Central memory CD8-positive, alpha-beta T cell (primary cell): ENCODE data around the gene TENT4B.
"Not testable (repeated sequence)": the region's sequence is repeated elsewhere in the genome, so short reads cannot be mapped to it uniquely, and the experiment has no call there.

Experiments
- ATAC-seq: fragments of 150-1000 bp; cut with Tn5 transposase; replicated peaks from 2 replicates; pipeline ENCODE4 v1.10.0; 2022; ENCODE audit warnings: mild to moderate bottlenecking, moderate FRiP score, moderate number of reproducible peaks; ENCODE audit not compliant: poor library complexity, severe bottlenecking; ENCODE audit errors: extremely low read depth
- DNase-seq, 2 donors: peaks; one replicate each; pipeline ENCODE4 v3.0.0; 2021; ENCODE audit warnings: low spot score in 2 of 2
- H3K27ac Mint-ChIP-seq: one replicate; pipeline ENCODE4 v1.8.0; 2022; ENCODE audit warnings: low read depth, mild to moderate bottlenecking, moderate library complexity, mixed read lengths
- H3K27me3 Mint-ChIP-seq: one replicate; pipeline ENCODE4 v1.8.0; 2022; ENCODE audit warnings: mixed read lengths
- H3K36me3 Mint-ChIP-seq: one replicate; pipeline ENCODE4 v1.8.0; 2022; ENCODE audit warnings: mild to moderate bottlenecking, moderate library complexity, mixed read lengths; ENCODE audit not compliant: insufficient read depth
- H3K4me1 Mint-ChIP-seq: one replicate; pipeline ENCODE4 v1.8.0; 2022; ENCODE audit warnings: mixed read lengths
- H3K4me3 Mint-ChIP-seq: one replicate; pipeline ENCODE4 v1.8.0; 2022; ENCODE audit warnings: mild to moderate bottlenecking, moderate library complexity, mixed read lengths
- H3K9me3 Mint-ChIP-seq: one replicate; pipeline ENCODE4 v1.8.0; 2022; ENCODE audit warnings: mixed read lengths

The TENT4B gene

GRCh38 chr16:50161950-50162349 is 8.8 kb downstream of the TENT4B start:
- ATAC-seq (no peak), DNase-seq (no peak)
- Mint-ChIP-seq H3K27ac (peak overlapping the region; percentile 68), H3K9me3 (no peaks in the 10 kb centered on the region), H3K36me3 (peaks cover 5% of the 10 kb centered on the region), H3K27me3 (no peaks in the 10 kb centered on the region), H3K4me1 (peaks cover 59% of the 10 kb centered on the region), H3K4me3 (peak overlapping the region; percentile 11)

- Mint-ChIP-seq H3K9me3 (no peaks in the 10 kb centered on the region), H3K36me3 (peaks cover 5% of the 10 kb centered on the region), H3K27me3 (no peaks in the 10 kb centered on the region), H3K4me1 (peaks cover 47% of the 10 kb centered on the region), H3K27ac (no peak overlapping the region), H3K4me3 (no peak overlapping the region)
- DNase-seq, result no peak
- ATAC-seq, result no peak
Observed at GRCh38 chr16:50165473-50165872, 12.4 kb downstream of the TENT4B start.

GRCh38 chr16:50166511-50167500 is 13.7 kb downstream of the TENT4B start:
- peaks cover 4% of the 10 kb centered on the region for H3K36me3 Mint-ChIP-seq
- H3K4me1 Mint-ChIP-seq, result peaks cover 38% of the 10 kb centered on the region
- H3K27me3 Mint-ChIP-seq, result no peaks in the 10 kb centered on the region
- no peak overlapping the region for H3K27ac Mint-ChIP-seq
- ATAC-seq (no peak), DNase-seq (no peak)
- H3K9me3 Mint-ChIP-seq, result no peaks in the 10 kb centered on the region
- H3K4me3 Mint-ChIP-seq, result no peak overlapping the region

GRCh38 chr16:50167556-50167955 is 14.4 kb downstream of the TENT4B start:
- DNase-seq, result no peak
- H3K27ac Mint-ChIP-seq, result no peak overlapping the region
- ATAC-seq, result no peak
- H3K4me3 Mint-ChIP-seq, result no peak overlapping the region
- peaks cover 4% of the 10 kb centered on the region for H3K36me3 Mint-ChIP-seq
- H3K9me3 Mint-ChIP-seq, result no peaks in the 10 kb centered on the region
- no peaks in the 10 kb centered on the region for H3K27me3 Mint-ChIP-seq
- H3K4me1 Mint-ChIP-seq, result peaks cover 36% of the 10 kb centered on the region

GRCh38 chr16:50169555-50170096 is 16.5 kb downstream of the TENT4B start:
- no peak for DNase-seq
- no peaks in the 10 kb centered on the region for H3K9me3 Mint-ChIP-seq
- no peak overlapping the region for H3K4me3 Mint-ChIP-seq
- H3K4me1 Mint-ChIP-seq, result peaks cover 48% of the 10 kb centered on the region
- no peaks in the 10 kb centered on the region for H3K27me3 Mint-ChIP-seq
- H3K27ac Mint-ChIP-seq, result peak overlapping the region; percentile 77
- ATAC-seq, result no peak
- no peaks in the 10 kb centered on the region for H3K36me3 Mint-ChIP-seq

- not testable (repeated sequence) for H3K27ac Mint-ChIP-seq, H3K36me3 Mint-ChIP-seq, H3K4me3 Mint-ChIP-seq, DNase-seq, H3K9me3 Mint-ChIP-seq, ATAC-seq, H3K27me3 Mint-ChIP-seq
- peaks cover 44% of the 10 kb centered on the region for H3K4me1 Mint-ChIP-seq
Observed at GRCh38 chr16:50171773-50172172, 18.7 kb downstream of the TENT4B start.

- no peak for ATAC-seq
Observed at GRCh38 chr16:50172195-50172922, 19.3 kb downstream of the TENT4B start.

GRCh38 chr16:50173316-50173715 is 20.2 kb downstream of the TENT4B start:
- Mint-ChIP-seq H3K4me3 (no peak overlapping the region), H3K27me3 (no peaks in the 10 kb centered on the region), H3K36me3 (peaks cover 3% of the 10 kb centered on the region), H3K4me1 (peaks cover 46% of the 10 kb centered on the region), H3K27ac (no peak overlapping the region), H3K9me3 (no peaks in the 10 kb centered on the region)
- no peak for DNase-seq
- no peak for ATAC-seq

More at GRCh38 chr16:50172195-50172922, 19.3 kb downstream of the TENT4B start:
- Mint-ChIP-seq H3K27ac (no peak overlapping the region), H3K4me3 (no peak overlapping the region), H3K36me3 (peaks cover 3% of the 10 kb centered on the region), H3K27me3 (no peaks in the 10 kb centered on the region), H3K4me1 (peaks cover 42% of the 10 kb centered on the region), H3K9me3 (no peaks in the 10 kb centered on the region)
- DNase-seq, result no peak

GRCh38 chr16:50178491-50178941 is 25.4 kb downstream of the TENT4B start:
- Mint-ChIP-seq H3K9me3 (no peaks in the 10 kb centered on the region), H3K27me3 (no peaks in the 10 kb centered on the region), H3K4me1 (peaks cover 38% of the 10 kb centered on the region), H3K4me3 (no peak overlapping the region), H3K36me3 (peaks cover 4% of the 10 kb centered on the region), H3K27ac (no peak overlapping the region)
- ATAC-seq (no peak), DNase-seq (no peak)

- H3K27ac Mint-ChIP-seq, result no peak overlapping the region
- H3K4me1 Mint-ChIP-seq, result peaks cover 50% of the 10 kb centered on the region
- no peak for ATAC-seq
Observed at GRCh38 chr16:50182441-50182840, 29.3 kb downstream of the TENT4B start.

GRCh38 chr16:50183316-50183715 is 30.2 kb downstream of the TENT4B start:
- no peak for ATAC-seq
- DNase-seq, result no peak
- H3K27me3 Mint-ChIP-seq, result no peaks in the 10 kb centered on the region
- H3K36me3 Mint-ChIP-seq, result peaks cover 3% of the 10 kb centered on the region
- H3K4me1 Mint-ChIP-seq, result peaks cover 43% of the 10 kb centered on the region
- no peak overlapping the region for H3K4me3 Mint-ChIP-seq
- no peaks in the 10 kb centered on the region for H3K9me3 Mint-ChIP-seq
- no peak overlapping the region for H3K27ac Mint-ChIP-seq

More at GRCh38 chr16:50182441-50182840, 29.3 kb downstream of the TENT4B start:
- Mint-ChIP-seq H3K36me3 (peaks cover 1% of the 10 kb centered on the region), H3K4me3 (no peak overlapping the region), H3K9me3 (no peaks in the 10 kb centered on the region), H3K27me3 (no peaks in the 10 kb centered on the region)
- no peak for DNase-seq

GRCh38 chr16:50185005-50185505 is 31.9 kb downstream of the TENT4B start:
- DNase-seq (no peak), ATAC-seq (no peak)
- peaks cover 48% of the 10 kb centered on the region for H3K4me1 Mint-ChIP-seq
- no peak overlapping the region for H3K27ac Mint-ChIP-seq
- H3K27me3 Mint-ChIP-seq, result no peaks in the 10 kb centered on the region
- peaks cover 3% of the 10 kb centered on the region for H3K36me3 Mint-ChIP-seq
- H3K9me3 Mint-ChIP-seq, result no peaks in the 10 kb centered on the region
- no peak overlapping the region for H3K4me3 Mint-ChIP-seq
